IPS DF 4.7 (cell line): ENCODE measurements around the gene LRRC26.

Experiments used
- DNase-seq: peaks from one replicate; pipeline ENCODE4 v3.0.0-alpha.2; 2013; ENCODE audit warnings: low spot score; ENCODE audit errors: extremely low read depth

Gene LRRC26

GRCh38 chr9:137169896-137170358 is at the start of gene LRRC26:
Gene LRRC26, minus strand, starts transcription at chr9:137170051. Its CDS starts 108 bp downstream, at chr9:137169943.
- DNase-seq: no peak

- no peak for DNase-seq
These were observed 49.0 kb upstream of the LRRC26 start for GRCh38 chr9:137218754-137219271.

- DNase-seq: no peak
These were observed 48.4 kb upstream of the LRRC26 start for GRCh38 chr9:137218212-137218753.

GRCh38 chr9:137217276-137218211 is 47.7 kb upstream of the LRRC26 start:
- DNase-seq: no peak

- DNase-seq: no peak
These were observed 46.5 kb upstream of the LRRC26 start for GRCh38 chr9:137216188-137216965.

- DNase-seq: no peak
These were observed 45.5 kb upstream of the LRRC26 start for GRCh38 chr9:137215196-137215986.

GRCh38 chr9:137214620-137215019 is 44.8 kb upstream of the LRRC26 start:
- no peak for DNase-seq

- DNase-seq: no peak
These were observed 43.6 kb upstream of the LRRC26 start for GRCh38 chr9:137213160-137214060.

- DNase-seq: no peak
These were observed 42.7 kb upstream of the LRRC26 start for GRCh38 chr9:137212520-137212919.

GRCh38 chr9:137211532-137211931 is 41.7 kb upstream of the LRRC26 start:
- no peak for DNase-seq

- DNase-seq: no peak
These were observed 36.8 kb upstream of the LRRC26 start for GRCh38 chr9:137206602-137207001.

- no peak for DNase-seq
These were observed 35.5 kb upstream of the LRRC26 start, which contains the start of the genes NDOR1 and TMEM203 for GRCh38 chr9:137205126-137206069. Gene NDOR1, plus strand, starts transcription at chr9:137205700. Its CDS starts 78 bp downstream, at chr9:137205778. Gene TMEM203, minus strand, starts transcription at chr9:137205648. Its CDS starts 234 bp downstream, at chr9:137205414.

- DNase-seq: no peak
These were observed 34.9 kb upstream of the LRRC26 start for GRCh38 chr9:137204731-137205125.

GRCh38 chr9:137202966-137203365 is 33.1 kb upstream of the LRRC26 start:
- no peak for DNase-seq

- no peak for DNase-seq
These were observed 31.5 kb upstream of the LRRC26 start for GRCh38 chr9:137201205-137201868.

- peak; percentile 89 for DNase-seq
These were observed 30.7 kb upstream of the LRRC26 start, which contains the start of gene TPRN for GRCh38 chr9:137200311-137201204. Gene TPRN, minus strand, starts transcription at chr9:137200741. Its CDS starts 30 bp downstream, at chr9:137200711.
